HEK293T (cell line): Measurements from ENCODE around the gene MEIOSIN.

Source experiments
- CTCF ChIA-PET: fragments of 350-600 bp; formaldehyde crosslinking; extraction: SDS; loops from one replicate; lab custom pipeline; 2021; ENCODE audit warnings: antibody characterized with exemption, inconsistent platforms; lab: Yijun Ruan, JAX
- POLR2A ChIA-PET: fragments of 350-600 bp; formaldehyde crosslinking; extraction: SDS; loops from one replicate; lab custom pipeline; 2020; ENCODE audit warnings: antibody characterized with exemption, inconsistent platforms; lab: Yijun Ruan, JAX
- DNase-seq: peaks from one replicate; pipeline ENCODE4 v3.0.0; 2012; ENCODE audit warnings: mixed read lengths; ENCODE audit errors: extremely low spot score
- ARNT ChIP-seq: fragments of 450-650 bp; IDR thresholded peaks from 2 replicates; pipeline ENCODE4 v1.6.1; 2017; ENCODE audit warnings: mild to moderate bottlenecking
- BHLHE40 ChIP-seq: fragments of 450-650 bp; IDR thresholded peaks from 2 replicates; pipeline ENCODE4 v1.6.1; 2016; ENCODE audit warnings: mild to moderate bottlenecking, moderate library complexity, borderline replicate concordance
- CTBP1 ChIP-seq: fragments of 450-650 bp; IDR thresholded peaks from 2 replicates; pipeline ENCODE4 v1.6.1; 2016; ENCODE audit warnings: borderline replicate concordance
- ELF4 ChIP-seq: fragments of 450-650 bp; IDR thresholded peaks from 2 replicates; pipeline ENCODE4 v1.6.1; 2017; ENCODE audit warnings: antibody characterized with exemption
- FOXA1 ChIP-seq: fragments of 450-650 bp; IDR thresholded peaks from 2 replicates; pipeline ENCODE4 v1.6.1; 2016; ENCODE audit warnings: mild to moderate bottlenecking
- FOXK2 ChIP-seq: fragments of 450-650 bp; IDR thresholded peaks from 2 replicates; pipeline ENCODE4 v1.6.1; 2016; ENCODE audit warnings: mild to moderate bottlenecking
- FOXM1 ChIP-seq: fragments of 450-650 bp; IDR thresholded peaks from 2 replicates; pipeline ENCODE4 v1.6.1; 2017; ENCODE audit warnings: mild to moderate bottlenecking, borderline replicate concordance
- HDGF ChIP-seq: fragments of 450-650 bp; IDR thresholded peaks from 2 replicates; pipeline ENCODE4 v1.6.1; 2017; ENCODE audit warnings: antibody characterized with exemption, borderline replicate concordance
- L3MBTL2 ChIP-seq: fragments of 450-650 bp; conservative IDR thresholded peaks from 2 replicates; pipeline ENCODE4 v1.6.1; 2016; ENCODE audit warnings: mild to moderate bottlenecking
- LEF1 ChIP-seq: fragments of 450-650 bp; IDR thresholded peaks from 2 replicates; pipeline ENCODE4 v1.6.1; 2017; ENCODE audit warnings: mild to moderate bottlenecking, borderline replicate concordance
- NFRKB ChIP-seq: fragments of 450-650 bp; IDR thresholded peaks from 2 replicates; pipeline ENCODE4 v1.6.1; 2016; ENCODE audit warnings: mild to moderate bottlenecking, moderate library complexity
- PKNOX1 ChIP-seq: fragments of 450-650 bp; IDR thresholded peaks from 2 replicates; pipeline ENCODE4 v1.6.1; 2016
- SP1 ChIP-seq: fragments of 450-650 bp; IDR thresholded peaks from 2 replicates; pipeline ENCODE4 v1.6.1; 2017
- SUZ12 ChIP-seq: fragments of 450-650 bp; IDR thresholded peaks from 2 replicates; pipeline ENCODE4 v1.6.1; 2016; ENCODE audit warnings: mild to moderate bottlenecking
- TARDBP ChIP-seq: fragments of 450-650 bp; IDR thresholded peaks from 2 replicates; pipeline ENCODE4 v1.6.1; 2016
- ZNF384 ChIP-seq: fragments of 450-650 bp; IDR thresholded peaks from 2 replicates; pipeline ENCODE4 v1.6.1; 2016

The MEIOSIN gene

GRCh38 chr19:45800070-45800553 is 66.9 kb downstream of the MEIOSIN start:
- TF ChIP-seq BHLHE40 (no peak), SUZ12 (no peak), HDGF (no peak), FOXM1 (no peak), FOXK2 (no peak), ELF4 (no peak), ARNT (no peak), ZNF384 (no peak), SP1 (no peak), L3MBTL2 (no peak), LEF1 (no peak), PKNOX1 (no peak), CTBP1 (no peak), TARDBP (no peak), FOXA1 (no peak), NFRKB (no peak)
- CTCF ChIA-PET: interaction anchor here (0.9 to 2.8 kb wide), 4 partner anchors 17 to 64 kb away, joined by 3 to 21 read pairs (median 5); partner anchors contain the start of genes DMPK, FOXA3 and SIX5
- POLR2A ChIA-PET: interaction anchor here (0.7 to 1.5 kb wide), 3 partner anchors 27 to 33 kb away, joined by 3 to 11 read pairs (median 7); partner anchors contain the start of gene SIX5
- no peak for DNase-seq

GRCh38 chr19:45801603-45802175 is 68.5 kb downstream of the MEIOSIN start:
- CTCF ChIA-PET: interaction anchor here (0.9 to 1.1 kb wide), 2 partner anchors 31 to 32 kb away, joined by 3 read pairs; partner anchors contain the start of gene SIX5
- no peak for TF ChIP-seq PKNOX1
- TF ChIP-seq FOXK2: no peak
- no peak for DNase-seq
- POLR2A ChIA-PET: interaction anchor here (0.8 to 1.7 kb wide), 2 partner anchors 32 to 33 kb away, joined by 3 to 5 read pairs; partner anchors contain the start of gene SIX5

- POLR2A ChIA-PET: interaction anchor here (1.1 kb wide), 1 partner anchor 35 kb away, joined by 3 read pairs; the partner anchor contains the start of gene SIX5
- no peak for DNase-seq
- CTCF ChIA-PET: interaction anchor here (0.8 to 1.4 kb wide), 3 partner anchors 13 to 37 kb away, joined by 3 to 5 read pairs (median 4); no protein-coding TSS in a partner anchor
- TF ChIP-seq FOXA1: no peak
- TF ChIP-seq CTBP1: no peak
- TF ChIP-seq ZNF384: no peak
- TF ChIP-seq BHLHE40: no peak
- no peak for TF ChIP-seq FOXK2
- TF ChIP-seq SP1: no peak
- no peak for TF ChIP-seq LEF1
- no peak for TF ChIP-seq SUZ12
These were observed 71.1 kb downstream of the MEIOSIN start for GRCh38 chr19:45804140-45804958.

- TF ChIP-seq FOXA1 (no peak), ARNT (no peak), FOXK2 (no peak), ELF4 (no peak), TARDBP (no peak), CTBP1 (no peak), PKNOX1 (no peak), ZNF384 (no peak), SP1 (no peak), NFRKB (no peak), FOXM1 (no peak), BHLHE40 (no peak), SUZ12 (no peak), LEF1 (no peak), L3MBTL2 (no peak), HDGF (no peak)
- CTCF ChIA-PET: interaction anchor here (0.8 to 1.4 kb wide), 2 partner anchors 12 to 37 kb away, joined by 4 to 5 read pairs; no protein-coding TSS in a partner anchor
- no peak for DNase-seq
- POLR2A ChIA-PET: interaction anchor here (1.1 kb wide), 1 partner anchor 36 kb away, joined by 3 read pairs; the partner anchor contains the start of gene SIX5
These were observed 71.7 kb downstream of the MEIOSIN start for GRCh38 chr19:45804959-45805230.

DNA sequence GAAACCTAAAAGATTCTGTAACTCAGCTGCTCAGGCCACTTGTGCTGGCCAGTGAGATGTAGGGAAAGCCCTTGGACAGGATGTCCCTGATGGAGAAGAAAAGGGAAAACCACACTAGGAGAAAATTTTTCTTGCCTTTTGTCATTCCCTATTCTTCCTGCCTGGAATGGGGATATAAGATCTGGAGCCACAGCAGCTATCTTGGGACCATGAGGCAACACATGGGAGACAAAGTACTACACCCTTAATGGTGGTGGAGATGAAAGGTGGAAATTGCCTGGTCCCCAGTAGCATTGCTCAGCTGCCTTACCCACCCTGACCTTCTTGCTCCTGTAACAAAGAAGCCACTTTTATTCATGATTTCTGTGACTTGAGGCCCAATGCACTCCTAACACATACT is 72.5 kb downstream of the MEIOSIN start:
- TF ChIP-seq FOXM1 (no peak), SUZ12 (no peak), ARNT (no peak), LEF1 (no peak), FOXK2 (no peak), SP1 (no peak), TARDBP (no peak), NFRKB (no peak), BHLHE40 (no peak), ELF4 (no peak)
- ChIA-PET POLR2A (no interaction called here), CTCF (no interaction called here)
- DNase-seq: no peak
